Smooth muscle cell (in vitro differentiated cells): Measurements from ENCODE around the gene JAG2. TPM values are rescaled to one million over a fixed set of nuclear protein-coding genes. Genes with fewer than 3 reads are reported as not detected.

Experiments used
- DNase-seq: peaks from one replicate; lab custom pipeline; 2025; ENCODE audit not compliant: unreplicated experiment; lab: John Stamatoyannopoulos, UW
- H2AFZ ChIP-seq: fragments of 200-600 bp; sonication (generic); 2 replicates; pipeline ENCODE4 v1.6.0; 2016; ENCODE audit warnings: antibody characterized with exemption, low read depth, mild to moderate bottlenecking
- H3F3A ChIP-seq: fragments of 200-600 bp; sonication (generic); 2 replicates; pipeline ENCODE4 v1.6.0; 2017; ENCODE audit warnings: antibody characterized with exemption, low read depth
- H3K27ac ChIP-seq: fragments of 200-600 bp; sonication (generic); 2 replicates; pipeline ENCODE4 v1.5.1; 2016; ENCODE audit warnings: low read depth, mild to moderate bottlenecking
- H3K27me3 ChIP-seq: fragments of 200-600 bp; sonication (generic); 2 replicates; pipeline ENCODE4 v1.6.1; 2016; ENCODE audit warnings: low read depth, mild to moderate bottlenecking
- H3K36me3 ChIP-seq: fragments of 200-600 bp; sonication (generic); 2 replicates; pipeline ENCODE4 v1.5.1; 2016; ENCODE audit warnings: low read depth
- H3K4me1 ChIP-seq: fragments of 200-600 bp; sonication (generic); 2 replicates; pipeline ENCODE4 v1.5.1; 2016; ENCODE audit warnings: low read depth
- H3K4me2 ChIP-seq: fragments of 200-600 bp; sonication (generic); 2 replicates; pipeline ENCODE4 v1.6.0; 2016; ENCODE audit warnings: mild to moderate bottlenecking
- H3K4me3 ChIP-seq: fragments of 200-600 bp; sonication (generic); 2 replicates; pipeline ENCODE4 v1.5.1; 2016; ENCODE audit warnings: mild to moderate bottlenecking
- H3K79me2 ChIP-seq: fragments of 200-600 bp; sonication (generic); 2 replicates; pipeline ENCODE4 v1.6.0; 2016; ENCODE audit warnings: low read depth, mild to moderate bottlenecking
- H3K9ac ChIP-seq: fragments of 200-600 bp; sonication (generic); 2 replicates; pipeline ENCODE4 v1.6.0; 2016; ENCODE audit warnings: low read depth
- H3K9me3 ChIP-seq: fragments of 200-600 bp; sonication (generic); replicated peaks from 2 replicates; pipeline ENCODE4 v1.5.1; 2016; ENCODE audit warnings: low read depth
- H4K20me1 ChIP-seq: fragments of 200-600 bp; sonication (generic); 2 replicates; pipeline ENCODE4 v1.6.0; 2016; ENCODE audit warnings: low read depth
- WGBS: methylation state at CpG from one replicate; pipeline ENCODE4 v1.1.7; 2016; ENCODE audit warnings: low lambda C conversion rate; 5-methylcytosine and 5-hydroxymethylcytosine counted together
- polyA plus RNA-seq: library from polyadenylated mRNA; unstranded; fragments of >200 nt; fragmentation: Nextera tagmentation; extraction: Ambion mirVana; gene quantifications from 2 replicates; pipeline ENCODE4 v1.2.1, GENCODE V29; 2016
- total RNA-seq: library from RNA; depleted of rRNA; stranded (reverse); fragments of >200 nt; gene quantifications from 2 replicates; pipeline ENCODE4 v1.2.3, GENCODE V29; 2014
- TF ChIP-seq, protein P1 (sequence below): fragments of 200-600 bp; sonication (generic); IDR thresholded peaks from 2 replicates; pipeline ENCODE4 v1.5.1; 2017; ENCODE audit warnings: borderline replicate concordance, mild to moderate bottlenecking, antibody characterized with exemption; ENCODE audit not compliant: insufficient read depth, poor library complexity, severe bottlenecking

Gene JAG2
- total and polyA plus RNA-seq, 2 experiments from 2014 or later = 5.0 to 5.8 TPM

DNA sequence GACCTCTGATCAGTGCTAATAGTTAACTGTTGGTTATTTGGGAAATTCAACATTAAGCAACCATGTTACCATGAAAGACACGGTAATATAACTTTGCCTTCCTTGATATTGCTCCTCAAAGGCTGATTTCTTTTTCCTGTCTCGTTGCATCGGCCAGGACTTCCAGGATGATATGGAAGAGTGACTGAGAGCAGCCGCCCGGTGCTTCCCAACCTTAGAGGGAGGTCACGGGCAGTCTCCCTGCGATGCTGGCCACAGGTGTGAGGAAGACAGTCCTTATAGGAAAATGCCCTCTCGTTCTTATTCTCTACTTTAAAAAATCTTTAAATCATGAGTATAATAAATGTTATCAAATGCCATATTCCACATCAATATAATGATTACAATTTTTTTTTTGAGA lies 70.3 kb downstream of the JAG2 start:
- no peak for DNase-seq

DNA sequence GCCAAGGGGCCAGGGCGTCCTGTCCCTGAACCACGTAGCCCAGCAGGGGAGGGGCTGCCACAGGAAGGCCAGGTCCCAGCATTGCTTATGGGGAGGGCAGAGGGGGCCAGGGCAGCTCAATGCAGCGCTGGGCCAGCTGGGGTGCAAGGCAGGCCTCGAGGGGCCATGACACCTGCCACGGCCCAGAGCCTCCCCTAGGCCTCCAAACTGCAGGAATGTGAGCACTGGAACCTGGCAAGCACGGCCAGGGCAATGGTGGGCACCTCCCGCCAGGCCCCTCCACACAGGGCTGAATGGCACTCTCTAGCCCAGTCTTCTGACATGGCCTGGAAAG lies 70.8 kb downstream of the JAG2 start:
- Histone ChIP-seq H3K27me3 (no peaks in the 10 kb centered on the region), H4K20me1 (no peaks in the 10 kb centered on the region), H2AFZ (no peak overlapping the region), H3K4me2 (no peak overlapping the region), H3K79me2 (no peaks in the 10 kb centered on the region), H3F3A (no peaks in the 10 kb centered on the region), H3K27ac (no peak overlapping the region), H3K4me3 (no peak overlapping the region), H3K4me1 (peaks cover 7% of the 10 kb centered on the region), H3K9ac (no peak overlapping the region), H3K9me3 (no peaks in the 10 kb centered on the region), H3K36me3 (no peaks in the 10 kb centered on the region)
- TF ChIP-seq, protein P1, sequence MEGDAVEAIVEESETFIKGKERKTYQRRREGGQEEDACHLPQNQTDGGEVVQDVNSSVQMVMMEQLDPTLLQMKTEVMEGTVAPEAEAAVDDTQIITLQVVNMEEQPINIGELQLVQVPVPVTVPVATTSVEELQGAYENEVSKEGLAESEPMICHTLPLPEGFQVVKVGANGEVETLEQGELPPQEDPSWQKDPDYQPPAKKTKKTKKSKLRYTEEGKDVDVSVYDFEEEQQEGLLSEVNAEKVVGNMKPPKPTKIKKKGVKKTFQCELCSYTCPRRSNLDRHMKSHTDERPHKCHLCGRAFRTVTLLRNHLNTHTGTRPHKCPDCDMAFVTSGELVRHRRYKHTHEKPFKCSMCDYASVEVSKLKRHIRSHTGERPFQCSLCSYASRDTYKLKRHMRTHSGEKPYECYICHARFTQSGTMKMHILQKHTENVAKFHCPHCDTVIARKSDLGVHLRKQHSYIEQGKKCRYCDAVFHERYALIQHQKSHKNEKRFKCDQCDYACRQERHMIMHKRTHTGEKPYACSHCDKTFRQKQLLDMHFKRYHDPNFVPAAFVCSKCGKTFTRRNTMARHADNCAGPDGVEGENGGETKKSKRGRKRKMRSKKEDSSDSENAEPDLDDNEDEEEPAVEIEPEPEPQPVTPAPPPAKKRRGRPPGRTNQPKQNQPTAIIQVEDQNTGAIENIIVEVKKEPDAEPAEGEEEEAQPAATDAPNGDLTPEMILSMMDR = no peak
- no peak for DNase-seq
- WGBS = 84% methylated on average over 7 of the region's 7 CpGs

More for the DNA sequence above, 70.3 kb downstream of the JAG2 start:
- no peak overlapping the region for H3K4me2 ChIP-seq
- no peak overlapping the region for H3K4me3 ChIP-seq
- no peaks in the 10 kb centered on the region for H3F3A ChIP-seq
- H3K36me3 ChIP-seq = no peaks in the 10 kb centered on the region
- no peaks in the 10 kb centered on the region for H4K20me1 ChIP-seq
- no peaks in the 10 kb centered on the region for H3K9me3 ChIP-seq
- WGBS = 97% methylated on average over 8 of the region's 8 CpGs
- no peaks in the 10 kb centered on the region for H3K27me3 ChIP-seq
- no peaks in the 10 kb centered on the region for H3K79me2 ChIP-seq
- H3K4me1 ChIP-seq = peaks cover 7% of the 10 kb centered on the region
- H3K9ac ChIP-seq = no peak overlapping the region
- H3K27ac ChIP-seq = no peak overlapping the region
- no peak overlapping the region for H2AFZ ChIP-seq
- TF ChIP-seq, protein P1 = no peak

DNA sequence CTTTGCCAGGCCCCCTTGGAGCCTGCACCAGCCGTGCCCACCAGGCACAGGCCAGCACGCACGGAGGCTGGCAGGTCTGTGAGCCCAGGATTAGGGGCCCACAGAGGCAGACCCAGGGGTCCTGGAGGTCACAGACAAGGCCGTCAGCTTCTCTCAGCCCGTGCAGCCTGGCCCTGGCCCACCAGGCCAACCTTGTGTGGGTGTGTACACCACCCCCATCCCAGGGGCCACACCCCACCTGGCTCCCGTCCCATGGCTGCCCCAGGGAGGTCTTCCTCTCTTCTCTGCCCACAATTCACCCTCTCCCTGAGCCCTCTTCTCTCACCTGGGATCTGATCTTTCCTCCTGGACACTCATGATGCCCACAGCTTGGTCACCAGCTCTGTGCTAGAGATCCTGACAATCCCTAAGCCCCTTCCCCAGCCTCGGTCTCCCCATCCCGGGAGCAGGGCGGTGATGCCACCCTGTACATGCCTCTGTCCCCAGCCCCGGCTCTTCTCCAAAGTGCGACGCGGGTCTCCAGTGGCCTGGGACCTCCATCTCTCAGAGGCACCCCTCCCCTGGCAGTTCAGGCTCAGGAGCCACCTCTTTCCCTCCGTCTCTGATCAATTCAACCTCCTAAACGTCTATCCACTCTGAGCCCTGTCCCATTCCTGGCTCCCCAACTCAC lies 72.2 kb downstream of the JAG2 start:
- no peak overlapping the region for H3K27ac ChIP-seq
- H2AFZ ChIP-seq = no peak overlapping the region
- H3K36me3 ChIP-seq = no peaks in the 10 kb centered on the region
- H3K9me3 ChIP-seq = no peaks in the 10 kb centered on the region
- peaks cover 10% of the 10 kb centered on the region for H4K20me1 ChIP-seq
- TF ChIP-seq, protein P1 = no peak
- no peak overlapping the region for H3K9ac ChIP-seq
- no peak overlapping the region for H3K4me2 ChIP-seq
- peaks cover 5% of the 10 kb centered on the region for H3F3A ChIP-seq
- peaks cover 13% of the 10 kb centered on the region for H3K4me1 ChIP-seq
- DNase-seq = no peak
- no peaks in the 10 kb centered on the region for H3K79me2 ChIP-seq
- WGBS = 88% methylated on average over 15 of the region's 15 CpGs
- H3K4me3 ChIP-seq = no peak overlapping the region
- no peaks in the 10 kb centered on the region for H3K27me3 ChIP-seq

DNA sequence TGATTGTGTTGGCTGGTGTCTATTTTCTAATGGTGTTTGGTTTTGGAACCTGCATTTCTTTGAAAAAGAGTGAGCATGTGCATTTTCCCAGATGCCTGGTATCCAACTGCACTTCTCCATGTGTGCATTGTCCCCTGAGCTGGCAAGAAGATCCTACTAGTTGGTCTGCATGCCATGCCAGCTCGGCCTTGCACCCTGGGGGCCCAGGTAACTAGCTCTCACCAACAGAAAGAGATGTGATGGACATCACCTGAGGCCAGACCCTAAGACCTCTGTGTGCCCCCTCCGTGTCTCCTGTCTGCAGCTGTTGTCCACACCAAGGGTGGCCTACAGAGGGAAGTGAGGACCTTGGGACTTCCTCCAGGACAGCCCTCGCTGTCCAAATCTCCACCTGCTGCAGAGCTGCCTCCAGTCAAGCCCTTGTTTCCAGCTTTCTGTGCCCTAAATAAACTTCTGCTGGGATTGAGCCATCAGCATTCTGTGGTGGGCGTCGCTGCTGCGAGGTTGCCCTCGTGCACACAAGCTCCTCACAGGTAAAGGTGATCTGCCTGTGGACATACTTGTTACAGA lies 73.3 kb downstream of the JAG2 start:
- Histone ChIP-seq H3K9me3 (no peaks in the 10 kb centered on the region), H3K36me3 (no peaks in the 10 kb centered on the region), H4K20me1 (peaks cover 20% of the 10 kb centered on the region), H3F3A (peaks cover 13% of the 10 kb centered on the region), H3K4me2 (no peak overlapping the region), H3K4me1 (peaks cover 13% of the 10 kb centered on the region), H3K79me2 (no peaks in the 10 kb centered on the region), H3K27me3 (no peaks in the 10 kb centered on the region), H3K4me3 (no peak overlapping the region), H3K9ac (no peak overlapping the region), H2AFZ (no peak overlapping the region), H3K27ac (no peak overlapping the region)
- no peak for DNase-seq
- WGBS = 95% methylated on average over 7 of the region's 7 CpGs
- TF ChIP-seq, protein P1 = no peak
